ENCODE measurements around the gene PLEKHD1. TPM values are rescaled to one million over a fixed set of nuclear protein-coding genes. Genes with fewer than 3 reads are reported as not detected.

The PLEKHD1 gene
- total and polyA plus RNA-seq, 2 of the 8 experiments (the other 6 are each of a cell fraction or from before 2014, with no cell fraction given), result 0.24 to 0.48 TPM

- no peaks in the 10 kb centered on the region for H3K9me3 ChIP-seq (ENCODE audit: insufficient read depth in 2 of 2, low read depth in 1 of 2, low read length in 1 of 2)
- no peak overlapping the region for H2BK12ac ChIP-seq (ENCODE audit: low read depth, low read length)
- H3K4me3 ChIP-seq (ENCODE audit: extremely low read depth in 1 of 4, insufficient read depth in 2 of 4, low read depth in 3 of 4, low read length in 4 of 4), result peak overlapping the region in 3 of 4 experiments; percentile 50 to 68 (median 59); a peak in 4 of 8 replicates
Measured at GRCh38 chr14:69485315-69485660, 760 bp downstream of the PLEKHD1 start.

More at GRCh38 chr14:69485315-69485660, 760 bp downstream of the PLEKHD1 start:
- Histone ChIP-seq H2BK5ac (ENCODE audit: low read depth, low read length) (no peak overlapping the region), H3K4ac (replicated peaks; ENCODE audit: insufficient read length, low read depth, low read length) (no peak overlapping the region), H3K4me2 (ENCODE audit: insufficient read depth in 1 of 2, low read depth in 2 of 2, low read length in 2 of 2) (peak overlapping the region; percentile 94 to 96), H3K14ac (ENCODE audit: insufficient read length) (no peak overlapping the region), H2AFZ (ENCODE audit: low read length) (peak overlapping the region; percentile 78; the same call in 1 of the 2 replicates), H2AK5ac (ENCODE audit: low read depth, low read length) (no peak overlapping the region), H3K56ac (replicated peaks; ENCODE audit: insufficient read length, low read depth, low read length) (no peak overlapping the region), H3K36me3 (ENCODE audit: control insufficient read depth in 2 of 4, insufficient read depth in 4 of 4, low read length in 3 of 4) (no peaks in the 10 kb centered on the region), H4K91ac (replicated peaks; ENCODE audit: insufficient read length, low read length) (no peak overlapping the region), H3K18ac (ENCODE audit: extremely low read depth, low read length) (no peak overlapping the region), H3K79me1 (ENCODE audit: low read depth, low read length) (no peaks in the 10 kb centered on the region), H2BK15ac (ENCODE audit: low read length) (no peak overlapping the region), H3K79me2 (ENCODE audit: control insufficient read depth in 1 of 2, insufficient read depth in 2 of 2, low read length in 2 of 2) (no peaks in the 10 kb centered on the region), H4K8ac (ENCODE audit: extremely low read depth, insufficient read depth, low read length) (no peak overlapping the region), H2BK20ac (ENCODE audit: low read length) (no peak overlapping the region), H2BK120ac (replicated peaks; ENCODE audit: low read depth, low read length) (no peak overlapping the region), H3K4me1 (replicated peaks in 1 of 4; ENCODE audit: control insufficient read depth in 3 of 4, insufficient read depth in 4 of 4, low read length in 3 of 4) (peaks cover 0 to 5% (median 3%) of the 10 kb centered on the region in 4 experiments; a peak in 1 of 7 replicates), H3K23ac (ENCODE audit: insufficient read length) (no peak overlapping the region), H3K9ac (replicated peaks in 1 of 4; ENCODE audit: extremely low read depth in 1 of 4, low read depth in 3 of 4, low read length in 3 of 4) (no peak overlapping the region), H3K27ac (ENCODE audit: low read depth, low read length) (no peak overlapping the region), H3K27me3 (replicated peaks in 1 of 4; ENCODE audit: control insufficient read depth in 3 of 4, extremely low read depth in 1 of 4, insufficient read depth in 3 of 4, low read length in 3 of 4) (peaks cover 30 to 52% (median 45%) of the 10 kb centered on the region in 4 experiments), H4K20me1 (replicated peaks in 1 of 2; ENCODE audit: control insufficient read depth in 1 of 2, insufficient read depth in 2 of 2, low read length in 2 of 2) (peaks cover 0 to 1% of the 10 kb centered on the region in 2 experiments), H4K5ac (ENCODE audit: insufficient read length, low read depth, low read length) (no peak overlapping the region), H3K23me2 (ENCODE audit: low read depth, low read length) (peaks cover 16% of the 10 kb centered on the region)
- TF ChIP-seq FOSL1 (IDR thresholded peaks at IDR 0.05; ENCODE audit: insufficient read depth, low read depth, low read length) (no peak), NANOG (IDR thresholded peaks at IDR 0.05; ENCODE audit: insufficient read depth, low read depth, low read length, poor library complexity, severe bottlenecking) (no peak)
- FAIRE-seq, result no peak
- 68% methylated on average over 10 of the region's 11 CpGs; no CpG with 5 or more reads in 1 of the 2 experiments for WGBS, 2 experiments (ENCODE audit: extremely low coverage in 1 of 2, insufficient coverage in 1 of 2, insufficient read length in 1 of 2, insufficient replicate concordance in 2 of 2, low coverage in 1 of 2, low lambda C conversion rate in 2 of 2, missing lambda C conversion rate in 1 of 2)
- ChIA-PET CTCF (ENCODE audit: partially characterized antibody) (interaction anchor here (1.2 to 5.0 kb wide), 7 partner anchors 10 to 355 kb away, joined by 3 to 36 read pairs (median 5); partner anchors contain the start of gene CCDC177), POLR2A (ENCODE audit: partially characterized antibody) (interaction anchor here (1.0 kb wide), 1 partner anchor 8 kb away, joined by 3 read pairs; no protein-coding TSS in a partner anchor)
- DNase-seq (ENCODE audit: low read depth in 1 of 2, low spot score in 2 of 2), result no peak
